ENCODE data around the gene ALK.

DNA sequence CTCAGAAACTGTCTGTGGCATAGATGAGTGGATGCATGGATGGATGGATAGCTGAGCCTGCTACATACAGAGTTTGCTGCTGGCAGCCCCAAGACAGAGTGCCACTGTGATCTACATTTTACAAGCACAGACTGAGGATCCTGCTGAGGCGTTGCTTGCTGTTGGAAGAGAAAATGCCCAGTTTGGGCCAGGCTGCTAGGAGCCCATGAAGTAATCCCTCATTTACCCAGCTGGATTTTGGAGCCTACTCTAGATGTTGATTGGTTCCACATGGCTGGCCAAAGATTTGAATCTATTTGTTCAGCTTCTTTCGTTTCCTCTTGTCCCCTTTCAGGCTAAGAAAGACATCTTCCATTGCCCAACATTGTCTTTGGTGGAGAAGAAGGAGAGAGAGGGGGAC lies 544.8 kb downstream of the ALK start:
- TF ChIP-seq, protein P1, sequence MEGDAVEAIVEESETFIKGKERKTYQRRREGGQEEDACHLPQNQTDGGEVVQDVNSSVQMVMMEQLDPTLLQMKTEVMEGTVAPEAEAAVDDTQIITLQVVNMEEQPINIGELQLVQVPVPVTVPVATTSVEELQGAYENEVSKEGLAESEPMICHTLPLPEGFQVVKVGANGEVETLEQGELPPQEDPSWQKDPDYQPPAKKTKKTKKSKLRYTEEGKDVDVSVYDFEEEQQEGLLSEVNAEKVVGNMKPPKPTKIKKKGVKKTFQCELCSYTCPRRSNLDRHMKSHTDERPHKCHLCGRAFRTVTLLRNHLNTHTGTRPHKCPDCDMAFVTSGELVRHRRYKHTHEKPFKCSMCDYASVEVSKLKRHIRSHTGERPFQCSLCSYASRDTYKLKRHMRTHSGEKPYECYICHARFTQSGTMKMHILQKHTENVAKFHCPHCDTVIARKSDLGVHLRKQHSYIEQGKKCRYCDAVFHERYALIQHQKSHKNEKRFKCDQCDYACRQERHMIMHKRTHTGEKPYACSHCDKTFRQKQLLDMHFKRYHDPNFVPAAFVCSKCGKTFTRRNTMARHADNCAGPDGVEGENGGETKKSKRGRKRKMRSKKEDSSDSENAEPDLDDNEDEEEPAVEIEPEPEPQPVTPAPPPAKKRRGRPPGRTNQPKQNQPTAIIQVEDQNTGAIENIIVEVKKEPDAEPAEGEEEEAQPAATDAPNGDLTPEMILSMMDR (IDR thresholded peaks at IDR 0.05) = no peak
- TF ChIP-seq POLR2AphosphoS5 (IDR thresholded peaks at IDR 0.05) (no peak), POLR2A (IDR thresholded peaks at IDR 0.05) (no peak), EP300 (IDR thresholded peaks at IDR 0.05) (no peak)

Data from sigmoid colon (tissue), 4 donors.